ENCODE measurements around the gene CHMP5.
A peak's percentile ranks its signal among the peaks of the same experiment; 100 is the strongest.

The CHMP5 gene

DNA sequence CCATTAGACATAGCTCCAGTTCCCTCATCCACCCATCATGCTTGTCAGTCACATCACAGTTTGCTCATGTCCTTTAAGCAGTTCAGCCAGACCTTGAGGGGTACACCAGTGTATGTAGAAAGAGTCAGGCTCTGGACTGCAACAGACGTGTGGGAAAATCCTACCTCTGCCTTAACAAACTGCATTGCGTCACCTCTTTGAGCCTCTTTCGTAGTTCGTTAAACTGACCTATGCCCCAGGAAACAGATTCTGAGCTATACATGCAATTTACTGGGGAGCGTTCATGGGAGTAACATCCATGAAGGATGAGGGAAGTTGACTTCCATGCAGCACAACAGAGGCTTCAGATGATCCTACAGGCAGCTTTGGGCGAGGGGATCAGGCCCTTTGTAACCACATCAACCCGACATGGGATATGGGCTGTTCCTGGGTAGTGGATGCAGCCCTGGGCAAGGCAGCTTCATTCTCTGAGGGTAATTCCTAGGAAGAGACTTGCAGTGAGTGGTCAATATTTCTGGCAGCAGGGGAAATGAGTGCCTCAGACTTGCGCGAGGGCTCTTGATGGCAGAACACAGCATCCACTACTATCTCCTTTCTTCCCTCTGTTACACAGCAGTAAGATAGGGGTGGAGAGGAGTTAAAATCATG is 20.6 kb upstream of the CHMP5 start:
- DNase-seq: no peak

DNA sequence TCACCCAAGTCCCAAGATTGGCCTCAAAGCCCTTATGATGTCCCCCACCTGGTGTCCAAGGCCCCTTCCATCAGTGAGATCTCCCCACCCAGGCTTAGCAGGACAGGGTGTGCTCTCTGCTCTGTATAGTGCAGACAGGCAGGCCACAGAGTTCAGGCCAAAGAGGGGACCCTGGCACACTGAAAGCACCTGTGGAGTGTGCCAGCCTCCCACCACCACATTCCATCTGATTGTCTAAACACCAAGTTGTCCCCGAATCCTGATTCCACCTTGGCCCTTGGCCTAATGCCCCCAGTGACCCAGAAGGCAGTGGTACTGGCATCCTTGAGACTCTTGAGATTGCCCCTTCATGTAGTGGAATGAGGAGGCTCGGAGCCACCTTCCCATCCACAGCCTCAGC is 19.5 kb upstream of the CHMP5 start:
- no peak for DNase-seq

DNA sequence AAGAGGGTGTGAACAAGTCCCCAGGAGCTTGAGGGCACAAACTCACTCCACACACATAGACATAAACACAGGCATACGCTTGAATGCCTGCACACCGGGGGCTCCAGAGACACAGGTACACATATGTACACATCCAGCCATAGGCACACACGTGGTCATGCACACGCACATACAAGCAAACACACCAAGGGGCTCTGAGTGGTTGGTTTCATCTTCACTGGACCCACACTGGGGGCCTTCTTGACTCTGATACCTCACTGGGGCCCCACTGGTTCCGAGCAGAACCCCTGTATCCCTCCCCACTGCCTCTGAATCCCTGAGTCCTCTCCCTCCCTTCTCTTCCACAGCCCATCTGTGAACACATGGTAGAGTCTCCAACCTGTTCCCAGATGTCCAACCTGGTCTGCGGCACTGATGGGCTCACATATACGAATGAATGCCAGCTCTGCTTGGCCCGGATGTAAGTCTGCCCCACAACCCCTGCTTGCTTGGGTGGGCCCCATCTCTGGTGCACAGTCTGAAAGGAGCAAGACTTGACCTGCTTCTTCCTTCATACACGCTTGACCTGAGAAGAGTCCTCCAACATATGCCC is 18.5 kb upstream of the CHMP5 start:
- no peak for DNase-seq

DNA sequence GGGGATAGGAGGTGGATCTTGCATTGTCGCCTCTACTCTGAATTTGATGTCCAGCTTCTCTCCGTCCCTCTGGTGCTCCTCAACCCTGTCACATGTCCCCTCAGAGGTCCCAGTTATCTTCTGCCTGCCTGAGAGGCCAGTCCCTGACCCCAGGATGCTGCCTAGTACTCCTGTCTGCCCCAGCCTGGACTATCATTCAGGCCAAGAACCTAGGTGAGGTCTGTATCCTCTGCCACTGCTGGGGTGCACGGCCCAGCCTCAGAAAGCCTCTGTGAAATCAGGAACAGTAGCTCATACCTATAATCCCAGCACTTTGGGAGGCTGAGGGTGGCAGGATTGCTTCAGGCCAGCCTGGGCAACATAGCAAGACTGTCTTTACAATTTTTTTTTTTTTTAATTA is 16.2 kb upstream of the CHMP5 start:
- DNase-seq: no peak

DNA sequence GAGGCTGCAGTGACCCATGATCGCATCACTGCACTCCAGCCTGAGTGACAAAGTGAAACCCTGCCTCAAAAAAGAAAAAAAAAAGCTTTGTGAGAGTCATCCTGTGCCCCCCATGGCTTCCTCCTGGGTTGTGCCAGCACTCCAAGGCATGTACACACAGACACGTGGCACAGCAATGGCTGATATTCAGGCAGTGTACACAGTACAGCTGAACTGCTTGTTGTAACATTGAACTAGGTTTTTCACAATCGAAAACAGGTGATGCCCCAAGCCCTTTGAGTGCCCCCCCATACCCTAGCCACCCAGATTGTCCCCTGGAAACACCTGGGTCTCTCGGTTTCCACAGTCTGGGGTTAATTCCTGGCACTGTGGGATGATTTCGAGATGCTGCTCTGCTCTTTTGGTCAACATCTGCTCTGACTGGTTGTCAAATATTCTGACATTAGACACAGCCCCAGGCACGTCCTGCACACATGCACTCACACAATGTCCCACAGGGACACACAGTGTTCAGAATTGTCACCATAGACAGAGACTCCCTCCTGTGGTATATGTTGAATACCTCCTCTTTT is 15.7 kb upstream of the CHMP5 start:
- peak; percentile 36 for DNase-seq

DNA sequence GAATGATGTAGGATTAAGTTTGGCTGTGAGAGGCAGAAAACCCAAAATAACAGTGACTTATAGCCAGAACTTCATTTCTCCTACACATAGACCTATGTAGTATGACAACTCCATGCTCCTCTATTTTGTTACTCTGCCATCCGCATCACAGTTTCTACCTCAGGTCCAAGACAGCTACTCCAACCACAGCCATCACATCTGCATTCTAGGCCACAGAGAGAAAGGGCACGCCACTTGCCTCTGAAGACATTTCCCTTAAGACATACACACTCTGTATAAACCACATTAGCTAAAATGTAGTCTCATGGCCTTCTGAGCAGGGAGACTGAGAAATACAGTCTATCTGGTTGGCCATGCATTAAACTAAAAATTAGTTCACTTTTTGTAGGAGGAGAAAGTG is 14.9 kb upstream of the CHMP5 start:
- DNase-seq: no peak

DNA sequence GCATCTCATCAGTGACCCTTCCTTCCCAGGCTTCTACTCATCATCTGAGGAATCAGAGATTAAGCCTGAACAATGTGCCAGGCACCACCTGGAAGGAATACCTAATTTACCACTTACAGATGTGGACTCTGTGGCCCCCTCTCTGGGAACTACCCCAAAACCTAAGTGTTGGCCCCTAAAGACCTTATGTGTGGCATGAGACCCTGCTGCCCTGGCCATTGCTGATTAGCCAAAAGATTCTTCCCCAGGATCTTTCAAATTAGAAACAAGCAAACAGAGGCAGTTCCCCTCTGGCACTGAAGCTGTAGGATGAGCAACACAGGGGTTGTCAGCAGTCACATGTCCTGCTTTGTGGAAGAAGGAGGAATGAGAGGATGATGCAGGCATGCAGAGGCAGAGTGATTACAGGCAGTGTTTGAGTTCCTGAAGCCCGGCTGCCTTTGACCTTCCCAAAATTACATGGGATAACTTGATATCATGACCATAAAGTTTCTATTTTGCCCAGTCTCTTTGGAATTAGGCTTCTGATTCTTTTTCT is 14.3 kb upstream of the CHMP5 start:
- DNase-seq: no peak

DNA sequence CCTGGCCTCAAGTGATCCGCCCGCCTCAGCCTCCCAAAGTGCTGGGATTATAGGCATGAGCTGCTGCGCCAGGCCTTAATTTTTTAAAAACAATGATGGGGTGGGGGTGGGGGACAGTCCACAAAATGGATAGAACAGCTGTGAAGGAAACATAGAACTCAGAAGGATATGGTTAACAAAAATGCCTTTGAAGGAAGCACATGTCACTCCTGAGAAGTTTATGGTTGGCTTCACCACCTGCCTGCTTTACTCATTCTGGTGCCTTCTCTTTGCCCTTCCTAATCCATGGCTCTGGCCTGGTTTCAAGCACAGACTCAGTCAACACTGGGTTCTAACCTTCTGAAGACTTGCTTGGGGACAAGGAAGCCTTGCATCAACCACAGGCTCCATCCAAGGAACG is 10.6 kb upstream of the CHMP5 start:
- DNase-seq: no peak

DNA sequence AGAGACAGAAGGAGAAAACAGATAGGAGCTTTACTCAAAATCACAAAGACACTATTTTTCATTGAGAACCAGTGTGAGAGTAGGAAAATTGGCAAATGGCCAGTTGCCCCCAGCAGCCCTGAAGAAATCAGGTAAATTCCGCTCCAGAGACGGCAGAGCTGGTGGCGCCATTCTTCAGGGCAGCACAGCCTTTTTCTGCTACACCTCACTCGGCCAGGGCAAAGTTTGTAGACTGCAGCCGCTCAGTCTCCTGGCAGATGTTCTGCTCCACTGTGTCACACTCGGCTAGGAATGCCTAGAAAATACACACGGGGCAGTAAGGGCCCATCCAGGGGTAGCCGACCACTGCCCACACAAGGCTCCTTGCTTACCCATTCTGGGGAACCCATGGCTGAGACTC is 9.8 kb upstream of the CHMP5 start:
- no peak for DNase-seq

DNA sequence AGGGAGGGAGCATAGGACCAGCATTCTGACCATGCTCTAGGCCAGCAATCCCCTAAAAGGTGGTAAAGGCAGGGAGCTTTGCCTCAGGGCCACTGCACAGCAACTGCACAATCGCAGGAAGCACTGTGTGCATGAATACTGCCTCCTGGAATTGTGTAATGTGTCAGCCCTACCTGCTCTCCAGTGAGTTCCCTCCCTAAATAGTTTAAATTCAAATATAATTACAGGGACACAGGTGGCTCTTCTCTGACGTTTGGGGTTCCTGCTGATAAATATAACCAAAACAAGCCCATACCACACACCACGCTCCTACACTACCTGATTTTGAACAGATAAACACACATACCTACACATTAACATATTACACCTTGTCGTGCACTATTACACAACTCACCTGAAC is 9.4 kb upstream of the CHMP5 start:
- no peak for DNase-seq

DNA sequence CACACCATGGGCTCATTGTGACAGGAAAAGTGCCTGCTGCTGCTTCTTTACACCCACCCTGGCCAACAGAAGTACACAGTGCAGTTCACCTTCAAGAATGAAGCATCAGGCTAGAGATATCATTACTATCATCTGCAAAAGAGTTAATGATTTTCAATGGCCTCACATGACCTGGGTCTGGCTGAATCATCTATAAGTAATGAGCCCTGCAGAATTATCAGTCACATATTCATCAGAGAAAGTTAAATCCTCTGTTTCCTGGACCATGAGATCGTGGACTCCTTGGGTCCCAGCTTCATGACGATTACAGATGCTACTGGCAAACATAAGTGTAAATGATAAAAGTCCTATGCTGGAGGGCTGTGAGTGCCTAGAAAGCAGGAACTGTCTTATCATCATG is 8.6 kb upstream of the CHMP5 start:
- no peak for DNase-seq

DNA sequence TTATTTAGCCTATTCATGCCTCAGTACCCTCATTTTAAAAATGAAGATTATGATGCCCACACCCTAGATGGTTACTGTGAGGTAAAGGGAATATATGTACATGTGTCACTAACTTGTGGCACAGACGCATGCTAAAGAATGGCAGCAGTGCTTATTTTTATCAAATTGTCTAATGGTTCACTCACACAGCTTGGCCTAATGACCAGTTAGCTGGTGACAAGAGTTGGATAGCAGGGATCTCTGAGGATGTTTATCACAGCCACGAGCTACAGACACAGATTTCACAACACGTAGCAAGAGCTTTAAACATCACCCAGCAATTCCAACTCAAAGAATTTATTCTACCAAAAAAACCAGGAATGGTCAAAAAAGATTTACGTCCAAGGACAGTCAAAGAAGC is 7.6 kb upstream of the CHMP5 start:
- no peak for DNase-seq

DNA sequence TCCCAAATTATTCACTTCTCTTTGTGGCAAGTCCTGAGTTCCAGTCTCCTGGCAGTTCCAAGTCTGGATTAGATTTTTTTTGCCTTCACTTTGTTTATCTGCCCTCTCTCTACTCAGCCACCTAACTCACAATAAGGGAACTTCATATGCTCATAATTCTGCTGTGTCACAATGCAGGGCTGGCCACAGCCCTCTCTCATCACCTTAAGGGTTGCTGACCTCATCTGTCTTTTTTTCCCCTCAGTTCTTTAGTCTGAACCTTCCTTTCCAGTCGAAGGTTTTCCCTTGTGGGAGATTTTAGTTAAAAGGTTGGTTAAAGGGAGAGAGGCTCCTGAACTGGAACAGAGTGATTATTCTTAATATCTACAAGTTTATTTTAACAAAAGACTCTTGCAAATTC is 4.5 kb upstream of the CHMP5 start:
- DNase-seq: no peak

DNA sequence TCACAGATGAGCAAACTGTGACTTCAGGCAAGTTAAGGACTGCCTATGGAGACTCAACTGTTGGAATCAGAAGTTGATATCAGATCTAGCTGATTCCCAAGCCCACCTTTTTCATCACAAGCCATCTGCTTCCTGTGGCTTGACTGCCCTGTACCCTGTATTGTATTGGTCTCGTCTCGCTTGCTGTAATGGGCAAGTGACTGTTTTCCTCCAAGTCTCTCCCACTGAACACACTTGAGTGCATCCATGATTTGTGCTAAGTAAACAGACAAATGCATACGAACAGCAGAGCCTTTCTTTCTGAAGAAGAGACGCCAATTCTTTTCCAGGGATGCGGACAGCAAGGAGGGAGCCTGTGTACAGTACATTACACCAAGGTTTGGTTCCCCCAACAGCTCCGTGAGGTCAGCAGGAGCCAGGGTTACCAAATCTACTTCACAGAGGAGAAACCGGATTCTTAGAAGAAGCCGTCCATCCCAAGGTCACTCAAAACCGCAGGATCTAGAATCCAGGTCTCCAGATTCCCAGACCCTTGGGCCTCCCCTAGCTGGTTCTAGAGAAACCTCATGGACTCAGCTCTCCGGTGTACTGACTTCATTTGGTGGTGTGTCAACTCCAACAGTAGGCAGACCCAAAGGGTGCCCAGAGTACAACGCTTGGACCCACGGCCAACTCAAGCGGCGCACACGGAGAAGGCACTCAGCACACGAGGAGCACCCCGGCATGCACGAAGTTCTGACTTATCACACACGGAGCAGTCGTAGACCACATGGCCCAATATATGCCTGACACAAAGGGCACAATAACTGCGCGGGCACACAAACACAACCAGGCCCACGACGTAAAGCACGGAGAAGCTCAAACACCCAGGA is 1.5 kb upstream of the CHMP5 start:
- DNase-seq: peak; percentile 68

DNA sequence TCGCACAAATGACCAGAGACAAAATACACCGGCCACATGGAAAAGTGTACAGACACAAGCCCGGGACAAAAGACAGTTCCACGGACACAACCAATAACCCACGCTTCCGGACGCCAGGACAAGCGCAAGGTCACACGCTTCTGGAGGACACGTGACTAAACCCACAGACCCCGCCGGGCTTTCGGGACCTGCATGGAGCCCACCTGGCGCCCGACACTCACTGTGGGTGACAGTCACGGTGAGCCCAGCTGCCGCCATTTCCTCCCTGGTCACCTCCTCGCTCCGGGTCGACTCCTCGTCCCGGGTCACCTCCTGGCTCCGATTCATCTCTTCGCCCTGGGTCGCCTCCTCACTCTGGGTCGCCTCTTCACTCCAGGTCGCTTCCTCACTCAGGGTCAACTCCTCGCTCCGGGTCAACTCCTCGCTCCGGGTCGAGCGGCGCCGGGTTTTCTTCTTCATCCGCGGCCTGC is 811 bp upstream of the CHMP5 start:
- DNase-seq: peak; percentile 74

DNA sequence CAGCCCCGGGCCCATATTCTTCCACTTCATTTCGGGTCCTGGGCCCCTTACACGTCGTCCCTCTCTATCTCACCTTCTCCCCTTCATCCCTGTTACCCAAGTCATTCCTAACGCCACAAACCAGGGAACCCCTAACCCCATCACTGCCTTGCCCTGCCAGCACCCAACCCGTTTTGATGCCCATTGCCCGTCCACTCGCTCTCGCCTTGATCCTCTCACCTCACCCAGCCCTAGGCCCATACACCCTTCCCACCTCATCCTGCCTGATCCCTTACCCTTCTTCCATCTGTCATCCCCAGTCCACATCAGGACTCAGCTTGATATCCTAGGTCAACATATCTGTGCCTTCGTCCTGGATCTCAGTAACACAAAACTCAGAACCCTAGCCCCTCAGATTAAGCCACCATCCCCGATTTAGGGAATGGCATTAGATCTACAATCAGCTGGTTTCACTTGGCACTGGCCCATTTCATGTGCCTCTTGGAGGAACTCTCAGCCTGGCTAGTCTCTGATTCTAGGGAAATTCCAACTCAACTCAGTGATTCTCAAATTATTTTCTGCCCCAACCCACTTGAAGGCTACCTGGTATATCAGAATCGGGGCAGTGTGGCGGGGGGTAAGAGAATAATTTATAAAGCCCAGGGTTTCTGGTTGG is 489 bp downstream of the CHMP5 start:
- no peak for DNase-seq

DNA sequence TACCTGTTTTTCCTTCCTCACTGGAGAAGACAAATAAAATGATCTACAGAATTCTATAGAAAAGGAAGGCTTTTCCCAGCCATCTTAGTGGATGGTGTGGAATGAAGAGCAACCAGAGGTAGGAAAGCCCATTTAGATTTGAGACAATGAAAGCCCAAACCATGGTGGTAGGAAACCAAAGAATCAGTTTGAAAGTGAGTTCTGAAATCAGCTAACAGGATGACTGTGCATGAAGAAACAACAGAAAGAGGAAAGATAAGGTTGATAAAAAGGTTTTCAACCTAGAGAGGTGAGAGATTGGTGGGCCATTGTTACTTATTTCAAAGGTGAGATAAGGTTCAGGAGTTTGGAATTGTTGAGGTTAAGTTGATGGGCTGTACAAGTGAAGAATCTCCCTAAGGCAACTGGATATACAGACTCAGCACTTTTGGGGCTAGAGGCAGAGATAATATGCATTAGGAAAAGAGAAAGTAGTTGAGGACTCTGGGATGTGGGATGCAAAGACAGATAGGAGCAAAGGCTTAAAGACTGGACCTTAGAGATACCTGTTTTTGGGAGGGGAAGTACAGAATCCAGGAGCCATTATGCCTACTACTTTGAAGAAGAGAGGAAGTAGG is 2.4 kb downstream of the CHMP5 start:
- DNase-seq: no peak

DNA sequence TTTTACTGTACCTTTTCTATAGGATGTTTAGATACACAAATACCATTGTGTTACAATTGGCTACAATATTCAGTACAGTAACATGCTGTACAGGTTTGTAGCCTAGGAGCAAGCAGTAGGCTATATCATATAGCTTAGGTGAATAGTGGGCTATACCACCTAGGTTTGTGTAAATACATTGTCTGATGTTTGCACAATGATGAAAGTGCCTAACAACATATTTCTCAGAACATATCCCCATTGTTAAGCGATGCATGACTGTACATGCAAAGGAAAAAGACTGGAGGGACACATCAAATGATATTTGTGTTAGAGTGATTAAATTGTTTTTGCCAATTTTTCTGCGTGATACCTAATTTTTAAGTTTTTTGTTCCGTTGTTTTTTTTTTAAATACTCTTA is 5.3 kb downstream of the CHMP5 start:
- no peak for DNase-seq

DNA sequence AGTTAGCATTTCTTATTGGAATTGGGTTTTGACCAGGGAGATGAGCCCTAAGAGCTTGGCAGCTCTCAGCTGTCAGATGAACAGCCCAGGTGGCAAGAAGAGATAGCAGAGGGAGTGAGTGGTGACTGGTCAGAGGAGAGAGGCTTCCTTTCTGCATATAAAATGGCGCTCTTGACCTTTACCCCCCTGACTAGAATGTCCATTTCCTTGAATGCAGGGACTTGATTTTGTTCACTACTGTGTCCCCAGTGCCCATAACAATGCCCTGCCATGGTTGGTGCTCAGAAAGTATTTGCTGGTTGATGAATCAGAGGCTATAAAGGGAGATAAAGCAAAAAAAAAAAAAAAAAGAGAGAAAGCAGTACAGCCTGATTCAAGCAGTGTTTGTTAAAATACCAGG is 7.2 kb downstream of the CHMP5 start:
- DNase-seq: no peak

DNA sequence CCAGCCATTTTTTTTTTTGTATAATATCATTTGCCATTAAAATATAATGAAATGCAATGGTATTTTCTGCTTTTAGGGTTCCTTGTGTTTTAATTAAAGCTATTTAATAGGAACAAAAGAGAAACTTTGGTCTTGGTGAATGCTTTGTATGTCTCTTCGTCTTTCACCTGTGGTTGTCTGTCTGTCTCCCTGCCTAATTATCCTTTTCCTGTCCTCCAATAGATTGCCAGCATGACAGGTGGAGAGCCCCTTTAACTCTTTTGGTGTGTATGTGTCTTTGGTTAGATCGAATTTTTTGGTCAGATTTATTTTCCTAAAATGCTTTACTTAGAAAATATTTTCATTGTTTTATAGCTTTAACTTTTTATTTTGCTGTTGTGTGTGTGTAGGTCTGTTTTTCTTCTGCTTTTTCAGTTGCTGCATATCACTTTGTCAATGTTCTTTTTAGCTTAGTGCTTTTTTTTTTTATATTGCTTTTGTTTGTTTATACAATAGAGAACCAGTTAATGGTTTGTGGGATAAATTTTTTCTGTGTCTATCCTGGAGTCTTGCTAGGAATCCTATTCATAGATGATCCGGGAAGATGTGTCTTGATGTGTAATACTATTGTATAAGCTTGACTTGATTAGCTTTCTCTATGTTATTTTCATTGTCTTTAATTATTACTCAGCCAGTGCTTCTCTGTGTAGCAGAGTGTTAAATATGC is 8.6 kb downstream of the CHMP5 start:
- DNase-seq: no peak

DNA sequence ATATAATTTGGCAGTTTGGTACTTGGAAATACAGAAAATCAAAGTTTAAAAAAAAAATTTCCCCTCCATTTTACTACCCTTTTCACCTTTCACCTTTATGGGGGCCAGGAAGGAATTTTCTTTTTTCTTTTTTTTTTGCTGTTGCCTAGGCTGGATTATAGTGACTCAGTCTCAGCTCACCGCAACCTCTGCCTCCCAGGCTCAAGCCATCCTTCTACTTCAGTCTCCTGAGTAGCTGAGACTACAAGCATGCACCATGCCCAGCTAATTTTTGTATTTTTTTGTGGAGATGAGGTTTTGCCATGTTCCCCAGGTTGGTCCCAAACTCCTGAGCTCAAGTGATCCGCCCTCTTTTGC is 9.1 kb downstream of the CHMP5 start:
- DNase-seq: no peak

DNA sequence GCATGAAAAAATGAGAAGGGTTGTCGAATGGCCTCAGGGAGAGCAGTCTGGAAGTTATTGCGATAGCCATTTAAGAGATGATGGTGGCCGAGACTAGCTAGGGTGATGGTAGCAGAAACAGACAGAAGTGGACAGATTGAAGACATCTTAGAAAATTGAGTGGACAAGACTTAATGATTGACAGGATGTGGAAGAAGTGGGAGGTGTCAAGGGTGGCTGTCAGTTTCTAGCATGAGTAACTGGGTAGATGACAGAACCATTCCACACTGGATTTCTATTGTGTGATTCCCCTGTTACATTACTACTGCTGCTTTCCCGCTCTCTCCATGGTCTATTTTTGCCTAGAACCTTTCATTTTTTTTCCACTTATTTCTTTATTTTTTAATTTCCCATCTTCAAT is 12.6 kb downstream of the CHMP5 start:
- DNase-seq: no peak

Data from NCI-H69 (cell line).